ENCODE results near the gene POLR3E.

The POLR3E gene

GRCh38 chr16:22375963-22376640 is 78.9 kb downstream of the POLR3E start:
- H3K36me3 ChIP-seq (ENCODE audit: insufficient read depth, insufficient read length, low read length) = peaks cover 13% of the 10 kb centered on the region
- no peak for DNase-seq (ENCODE audit: low read depth, low spot score)
- no peak for TF ChIP-seq ZNF274 (IDR thresholded peaks at IDR 0.05; ENCODE audit: low read depth, low read length)
- no peak for TF ChIP-seq YY1 (IDR thresholded peaks at IDR 0.05; ENCODE audit: insufficient read depth, insufficient read length)
- no peak for TF ChIP-seq SUZ12 (IDR thresholded peaks at IDR 0.05; ENCODE audit: extremely low read depth, insufficient read depth, insufficient read length)
- H3K9me3 ChIP-seq (ENCODE audit: insufficient read depth, low read length) = no peaks in the 10 kb centered on the region
- peaks cover 2% of the 10 kb centered on the region for H3K4me1 ChIP-seq (ENCODE audit: insufficient read depth, insufficient read length)
- H3K27me3 ChIP-seq (ENCODE audit: insufficient read depth, insufficient read length) = peaks cover 14% of the 10 kb centered on the region
- no peak overlapping the region for H3K4me3 ChIP-seq (ENCODE audit: insufficient read length, low read depth)
- no peak overlapping the region for H3K9ac ChIP-seq (ENCODE audit: insufficient read length, low read depth)

GRCh38 chr16:22379656-22380055 is 82.4 kb downstream of the POLR3E start:
- DNase-seq (ENCODE audit: low read depth, low spot score) = no peak
- no peak overlapping the region for H3K9ac ChIP-seq (ENCODE audit: insufficient read length, low read depth)
- peaks cover 14% of the 10 kb centered on the region for H3K27me3 ChIP-seq (ENCODE audit: insufficient read depth, insufficient read length)
- no peak for TF ChIP-seq YY1 (IDR thresholded peaks at IDR 0.05; ENCODE audit: insufficient read depth, insufficient read length)
- no peak for TF ChIP-seq ZNF274 (IDR thresholded peaks at IDR 0.05; ENCODE audit: low read depth, low read length)
- no peak for TF ChIP-seq SUZ12 (IDR thresholded peaks at IDR 0.05; ENCODE audit: extremely low read depth, insufficient read depth, insufficient read length)
- no peaks in the 10 kb centered on the region for H3K4me1 ChIP-seq (ENCODE audit: insufficient read depth, insufficient read length)
- no peaks in the 10 kb centered on the region for H3K36me3 ChIP-seq (ENCODE audit: insufficient read depth, insufficient read length, low read length)
- no peak overlapping the region for H3K4me3 ChIP-seq (ENCODE audit: insufficient read length, low read depth)
- no peaks in the 10 kb centered on the region for H3K9me3 ChIP-seq (ENCODE audit: insufficient read depth, low read length)

- no peak for DNase-seq (ENCODE audit: low read depth, low spot score)
- H3K9me3 ChIP-seq (ENCODE audit: insufficient read depth, low read length) = no peaks in the 10 kb centered on the region
- TF ChIP-seq SUZ12 (IDR thresholded peaks at IDR 0.05; ENCODE audit: extremely low read depth, insufficient read depth, insufficient read length) (no peak), ZNF274 (IDR thresholded peaks at IDR 0.05; ENCODE audit: low read depth, low read length) (no peak)
Observed at GRCh38 chr16:22380529-22380928, 83.3 kb downstream of the POLR3E start.

GRCh38 chr16:22381392-22381791 is 84.2 kb downstream of the POLR3E start:
- no peaks in the 10 kb centered on the region for H3K9me3 ChIP-seq (ENCODE audit: insufficient read depth, low read length)
- no peak for DNase-seq (ENCODE audit: low read depth, low spot score)
- TF ChIP-seq ZNF274 (IDR thresholded peaks at IDR 0.05; ENCODE audit: low read depth, low read length) = no peak
- no peak for TF ChIP-seq SUZ12 (IDR thresholded peaks at IDR 0.05; ENCODE audit: extremely low read depth, insufficient read depth, insufficient read length)
- TF ChIP-seq YY1 (IDR thresholded peaks at IDR 0.05; ENCODE audit: insufficient read depth, insufficient read length) = no peak
- no peak overlapping the region for H3K9ac ChIP-seq (ENCODE audit: insufficient read length, low read depth)
- H3K4me1 ChIP-seq (ENCODE audit: insufficient read depth, insufficient read length) = no peaks in the 10 kb centered on the region
- H3K27me3 ChIP-seq (ENCODE audit: insufficient read depth, insufficient read length) = peaks cover 1% of the 10 kb centered on the region
- H3K36me3 ChIP-seq (ENCODE audit: insufficient read depth, insufficient read length, low read length) = no peaks in the 10 kb centered on the region
- no peak overlapping the region for H3K4me3 ChIP-seq (ENCODE audit: insufficient read length, low read depth)

More at GRCh38 chr16:22380529-22380928, 83.3 kb downstream of the POLR3E start:
- Histone ChIP-seq H3K27me3 (ENCODE audit: insufficient read depth, insufficient read length) (peaks cover 8% of the 10 kb centered on the region), H3K4me1 (ENCODE audit: insufficient read depth, insufficient read length) (no peaks in the 10 kb centered on the region), H3K4me3 (ENCODE audit: insufficient read length, low read depth) (no peak overlapping the region), H3K9ac (ENCODE audit: insufficient read length, low read depth) (no peak overlapping the region), H3K36me3 (ENCODE audit: insufficient read depth, insufficient read length, low read length) (no peaks in the 10 kb centered on the region)

- no peaks in the 10 kb centered on the region for H3K27me3 ChIP-seq (ENCODE audit: insufficient read depth, insufficient read length)
- no peak for DNase-seq (ENCODE audit: low read depth, low spot score)
- H3K4me1 ChIP-seq (ENCODE audit: insufficient read depth, insufficient read length) = no peaks in the 10 kb centered on the region
- no peaks in the 10 kb centered on the region for H3K36me3 ChIP-seq (ENCODE audit: insufficient read depth, insufficient read length, low read length)
- H3K9ac ChIP-seq (ENCODE audit: insufficient read length, low read depth) = no peak overlapping the region
- H3K9me3 ChIP-seq (ENCODE audit: insufficient read depth, low read length) = no peaks in the 10 kb centered on the region
- TF ChIP-seq ZNF274 (IDR thresholded peaks at IDR 0.05; ENCODE audit: low read depth, low read length) (no peak), YY1 (IDR thresholded peaks at IDR 0.05; ENCODE audit: insufficient read depth, insufficient read length) (no peak), SUZ12 (IDR thresholded peaks at IDR 0.05; ENCODE audit: extremely low read depth, insufficient read depth, insufficient read length) (no peak)
- no peak overlapping the region for H3K4me3 ChIP-seq (ENCODE audit: insufficient read length, low read depth)
Observed at GRCh38 chr16:22383827-22384226, 86.6 kb downstream of the POLR3E start.

Measured in NT2/D1 (cell line).